CD4-positive, alpha-beta T cell treated with Interleukin-21 for 1 hour (primary cell): ENCODE measurements around the gene CROCC2.

Source experiments
- DNase-seq: peaks from one replicate; pipeline ENCODE4 v3.0.0-alpha.2; 2020

The CROCC2 gene

GRCh38 chr2:240922982-240923537 lies 16.9 kb downstream of the CROCC2 start:
- DNase-seq, result no peak

- DNase-seq, result no peak
These were observed 19.0 kb downstream of the CROCC2 start for GRCh38 chr2:240925191-240925567.

DNA sequence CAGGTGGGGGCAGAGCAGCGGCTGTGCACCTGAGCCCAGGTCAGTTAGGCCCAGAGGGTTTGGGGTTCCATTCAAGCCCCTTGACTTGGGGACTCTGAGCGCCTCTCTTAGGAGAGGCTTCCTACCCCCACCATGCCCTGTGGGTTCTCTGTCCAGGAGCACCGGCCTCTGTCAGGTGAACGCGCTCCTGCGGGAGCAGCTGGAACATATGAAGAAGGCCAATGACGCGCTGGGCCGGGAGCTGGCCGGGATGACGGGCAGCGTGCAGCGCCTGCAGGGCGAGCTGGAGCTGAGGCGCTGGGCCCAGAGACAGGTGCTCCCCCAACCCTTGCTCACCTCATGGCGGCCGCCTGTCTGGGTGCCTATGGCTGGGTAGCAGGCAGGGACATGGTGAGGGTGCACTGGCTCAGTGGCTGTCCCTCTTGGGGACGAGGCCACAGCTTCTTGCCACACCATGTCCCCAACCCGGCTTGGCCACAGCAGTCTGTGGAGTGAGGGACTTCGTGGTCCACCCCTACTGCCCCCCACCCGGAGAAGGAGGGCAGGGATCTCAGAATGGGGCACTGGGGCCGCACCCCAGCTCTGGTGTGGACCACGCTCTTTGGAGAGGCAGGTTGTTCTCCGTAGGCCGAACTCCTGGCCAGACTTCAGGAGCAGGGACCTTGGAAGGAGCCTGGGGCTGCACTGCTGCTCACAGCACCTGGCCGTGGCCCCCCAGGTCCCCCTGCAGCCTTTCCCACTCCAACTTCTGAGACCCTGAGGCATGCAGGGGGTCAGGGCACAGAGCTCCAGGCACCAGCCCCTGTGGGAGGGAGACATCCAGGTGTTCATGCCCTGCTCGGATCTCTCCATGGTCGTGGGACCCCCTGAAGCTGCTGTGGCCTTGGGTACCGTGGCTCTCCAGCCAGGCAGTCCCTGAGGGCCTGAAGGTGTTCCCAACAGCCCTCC lies 19.7 kb downstream of the CROCC2 start:
- no peak for DNase-seq

- no peak for DNase-seq
These were observed 20.6 kb downstream of the CROCC2 start for GRCh38 chr2:240926516-240927389.

GRCh38 chr2:240927390-240927781 lies 21.2 kb downstream of the CROCC2 start:
- DNase-seq, result no peak

DNA sequence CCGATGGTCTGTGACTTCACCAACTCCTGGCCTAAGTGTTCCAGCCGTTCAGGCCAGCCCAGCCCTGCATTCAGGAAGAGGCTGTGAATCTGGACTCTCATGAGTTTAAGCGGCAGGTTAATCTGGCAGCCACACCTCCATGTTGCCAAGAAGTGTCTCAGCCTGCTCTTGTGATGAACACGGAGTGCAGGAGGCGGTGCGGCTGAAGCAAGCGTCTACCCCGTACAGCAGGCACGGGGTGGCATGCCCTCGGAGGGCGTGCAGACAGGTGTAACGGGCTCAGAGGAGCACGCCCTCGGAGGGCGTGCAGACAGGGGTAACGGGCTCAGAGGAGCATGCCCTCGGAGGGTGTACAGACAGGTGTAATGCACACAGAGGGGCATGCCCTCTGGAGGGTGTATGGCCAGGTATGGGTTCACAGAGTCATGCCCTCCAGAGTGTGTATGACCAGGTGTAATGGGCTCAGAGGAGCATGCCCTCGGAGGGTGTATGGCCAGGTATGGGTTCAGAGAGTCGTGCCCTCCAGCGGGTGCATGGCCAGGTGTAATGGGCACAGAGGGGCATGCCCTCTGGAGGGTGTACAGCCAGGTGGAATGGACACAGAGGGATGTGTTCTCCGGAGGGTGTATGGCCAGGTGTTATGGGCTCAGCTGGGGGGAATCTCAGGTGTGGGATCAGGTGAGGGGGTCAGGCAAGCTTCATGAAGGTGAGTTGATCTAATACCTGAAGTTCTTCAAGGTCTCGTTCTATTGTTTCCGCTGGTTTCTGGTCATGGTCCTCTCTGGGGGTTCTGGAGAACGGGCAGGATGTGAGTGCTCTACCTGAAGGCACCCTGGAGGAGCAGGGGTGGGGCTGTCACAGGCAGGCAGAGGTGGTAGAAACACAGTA lies 22.6 kb downstream of the CROCC2 start:
- no peak for DNase-seq

GRCh38 chr2:240929364-240930095 lies 23.4 kb downstream of the CROCC2 start:
- DNase-seq, result no peak

DNA sequence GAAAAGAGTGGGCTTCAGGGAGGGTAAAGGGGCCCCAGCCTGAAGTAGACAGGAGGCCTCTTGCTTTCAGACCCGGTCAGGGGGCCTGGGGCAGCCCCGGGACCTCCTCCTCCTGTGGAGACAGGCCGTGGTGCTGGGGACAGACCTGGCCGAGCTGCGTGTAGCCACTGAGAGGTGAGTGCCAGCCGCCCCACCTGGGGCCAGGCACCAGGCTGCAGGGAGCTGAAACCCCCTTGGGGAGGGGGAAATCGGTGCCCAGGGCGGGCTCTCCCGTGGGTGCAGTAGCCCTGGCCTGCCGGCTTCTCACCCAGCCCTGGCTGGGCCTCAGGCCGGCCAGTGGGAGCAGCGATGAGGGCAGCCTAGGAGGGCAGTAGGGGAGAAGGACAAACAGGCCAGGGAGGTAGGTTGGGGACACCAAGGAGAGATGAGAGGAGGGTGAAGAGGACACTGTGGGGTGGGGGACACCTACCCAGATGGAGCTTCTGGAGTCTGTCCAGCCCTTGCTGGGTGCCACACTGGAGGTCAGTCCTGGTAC lies 24.0 kb downstream of the CROCC2 start:
- DNase-seq, result no peak

GRCh38 chr2:240930631-240931318 lies 24.6 kb downstream of the CROCC2 start:
- DNase-seq, result no peak

- no peak for DNase-seq
These were observed 25.3 kb downstream of the CROCC2 start for GRCh38 chr2:240931319-240931949.

DNA sequence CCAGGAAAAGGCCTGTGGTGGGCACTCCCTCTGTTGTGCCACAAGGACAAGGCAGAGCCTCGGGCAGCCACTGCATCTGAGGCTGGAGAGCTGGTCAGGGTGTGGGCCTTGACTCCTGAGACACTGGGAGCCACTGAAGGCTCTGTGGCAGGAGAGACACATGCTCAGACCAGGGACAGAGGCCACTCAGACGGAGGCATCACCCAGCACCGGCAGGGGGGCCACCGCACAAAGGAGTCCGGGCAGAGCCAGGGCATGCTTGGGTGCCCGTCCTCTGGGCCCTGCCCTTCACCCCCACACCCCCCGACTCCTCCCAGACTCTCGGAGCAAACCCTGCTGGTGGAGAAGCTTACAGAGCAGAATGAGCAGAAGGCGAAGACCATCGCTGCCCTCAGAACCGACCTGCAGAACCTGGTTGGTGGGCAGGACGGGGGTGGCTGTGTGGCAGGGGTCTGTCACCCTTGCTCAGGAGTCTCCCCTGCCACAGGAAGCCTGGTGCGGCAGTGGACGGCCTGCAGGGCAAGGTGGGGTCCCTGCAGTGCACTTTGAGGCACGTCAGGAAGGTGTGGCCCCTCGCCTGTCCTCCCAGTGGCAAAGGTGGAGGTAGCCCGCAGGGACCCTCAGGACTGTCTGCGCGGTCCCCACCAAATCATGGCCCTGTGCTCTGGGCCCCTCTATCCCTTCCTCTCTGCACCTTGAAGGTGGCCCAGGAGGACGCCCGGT lies 26.0 kb downstream of the CROCC2 start:
- DNase-seq, result no peak

DNA sequence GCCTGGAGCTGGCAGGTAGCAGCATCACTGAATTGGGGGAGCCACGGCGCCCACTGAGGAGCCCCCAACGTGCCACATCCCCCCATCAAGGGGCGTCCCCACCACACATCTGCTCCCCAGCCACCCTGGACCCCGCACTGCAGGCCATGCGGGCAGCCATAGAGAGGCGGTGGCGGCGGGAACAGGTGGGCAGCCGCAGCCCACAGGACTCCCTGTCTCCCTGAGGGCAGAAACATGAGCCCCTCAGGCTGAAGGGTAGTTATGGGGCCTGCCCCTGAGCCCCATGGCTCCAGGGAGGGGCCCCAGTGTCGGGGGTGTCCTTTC lies 26.6 kb downstream of the CROCC2 start:
- DNase-seq, result no peak

DNA sequence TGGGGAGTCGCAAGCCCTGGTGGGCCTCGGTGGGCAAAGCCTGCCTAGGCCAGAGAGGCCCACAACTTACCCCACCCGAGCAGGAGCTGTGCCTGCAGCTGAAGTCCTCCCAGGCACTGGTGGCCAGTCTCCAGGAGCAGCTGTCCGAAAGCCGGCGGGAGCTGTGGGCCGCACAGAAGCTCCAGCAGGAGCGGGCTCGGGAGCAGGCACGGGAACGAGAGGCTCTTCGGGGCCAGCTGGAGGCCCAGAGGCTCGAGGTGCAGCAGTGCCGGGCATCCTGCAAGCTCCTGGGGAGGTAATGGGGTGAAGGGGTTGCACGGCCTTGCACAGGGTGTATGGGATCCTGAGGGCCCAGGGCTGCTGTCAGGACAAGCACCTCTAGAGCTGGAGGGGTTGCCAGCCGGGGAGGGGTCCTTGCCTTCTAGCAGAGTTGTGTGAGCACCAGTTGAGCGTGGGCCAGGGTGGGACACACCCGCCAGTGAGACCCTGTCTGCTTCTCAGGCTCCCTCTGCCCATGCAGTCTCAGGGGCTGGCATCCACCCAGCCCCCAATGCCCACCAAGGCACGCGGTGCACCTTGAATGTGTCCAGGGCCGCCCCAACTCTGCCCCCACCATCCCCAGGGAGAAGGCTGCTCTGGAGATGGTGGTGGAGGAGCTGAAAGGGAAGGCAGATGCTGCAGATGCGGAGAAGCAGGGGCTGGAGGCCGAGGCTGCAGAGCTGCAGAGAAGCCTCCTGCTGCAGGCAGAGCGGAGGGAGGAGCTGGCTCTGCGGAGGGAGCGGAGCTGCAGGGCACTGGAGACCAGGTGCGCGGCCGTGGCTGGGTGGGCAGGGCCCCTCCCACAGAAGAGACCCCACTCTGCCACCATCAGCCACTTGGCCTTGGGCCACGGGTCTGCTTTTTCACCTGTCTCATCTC lies 27.2 kb downstream of the CROCC2 start:
- no peak for DNase-seq

DNA sequence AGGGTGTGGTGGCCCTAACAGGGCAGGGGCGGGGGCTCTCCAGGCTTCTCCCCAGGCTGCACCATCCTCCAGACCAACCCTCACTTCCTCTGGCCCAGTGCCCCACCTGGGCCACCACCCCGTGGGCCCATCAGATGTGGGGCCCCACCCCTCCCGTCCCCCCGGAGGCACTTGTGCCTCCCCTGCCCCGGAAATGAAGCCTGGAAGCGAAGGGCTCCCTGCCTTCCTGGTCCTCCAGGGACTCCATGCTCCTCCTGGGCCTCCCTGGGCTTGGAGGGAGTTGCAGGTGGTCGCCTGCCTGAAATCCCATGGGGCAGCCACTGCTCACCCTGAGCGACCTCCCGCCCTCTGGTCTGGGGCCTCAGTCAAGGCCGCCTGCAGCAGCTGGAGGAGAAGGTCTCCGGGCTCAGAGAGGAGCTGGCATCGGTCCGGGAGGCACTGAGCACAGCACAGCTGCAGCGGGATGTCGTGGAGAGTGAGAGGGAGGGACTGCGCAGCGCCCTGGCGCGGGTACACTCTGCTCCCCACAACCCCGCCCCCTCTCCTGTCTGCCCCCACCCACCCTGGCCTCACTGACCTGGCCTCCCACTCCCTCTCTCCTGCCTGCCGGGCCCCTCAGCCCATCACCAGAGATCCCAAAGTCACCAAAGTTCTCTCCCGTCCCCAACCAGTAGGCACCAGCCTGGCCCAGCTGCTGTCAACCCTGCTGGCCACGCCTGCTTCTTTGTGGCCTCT lies 28.0 kb downstream of the CROCC2 start:
- DNase-seq, result no peak

- DNase-seq, result no peak
These were observed 28.6 kb downstream of the CROCC2 start for GRCh38 chr2:240934701-240935102.

DNA sequence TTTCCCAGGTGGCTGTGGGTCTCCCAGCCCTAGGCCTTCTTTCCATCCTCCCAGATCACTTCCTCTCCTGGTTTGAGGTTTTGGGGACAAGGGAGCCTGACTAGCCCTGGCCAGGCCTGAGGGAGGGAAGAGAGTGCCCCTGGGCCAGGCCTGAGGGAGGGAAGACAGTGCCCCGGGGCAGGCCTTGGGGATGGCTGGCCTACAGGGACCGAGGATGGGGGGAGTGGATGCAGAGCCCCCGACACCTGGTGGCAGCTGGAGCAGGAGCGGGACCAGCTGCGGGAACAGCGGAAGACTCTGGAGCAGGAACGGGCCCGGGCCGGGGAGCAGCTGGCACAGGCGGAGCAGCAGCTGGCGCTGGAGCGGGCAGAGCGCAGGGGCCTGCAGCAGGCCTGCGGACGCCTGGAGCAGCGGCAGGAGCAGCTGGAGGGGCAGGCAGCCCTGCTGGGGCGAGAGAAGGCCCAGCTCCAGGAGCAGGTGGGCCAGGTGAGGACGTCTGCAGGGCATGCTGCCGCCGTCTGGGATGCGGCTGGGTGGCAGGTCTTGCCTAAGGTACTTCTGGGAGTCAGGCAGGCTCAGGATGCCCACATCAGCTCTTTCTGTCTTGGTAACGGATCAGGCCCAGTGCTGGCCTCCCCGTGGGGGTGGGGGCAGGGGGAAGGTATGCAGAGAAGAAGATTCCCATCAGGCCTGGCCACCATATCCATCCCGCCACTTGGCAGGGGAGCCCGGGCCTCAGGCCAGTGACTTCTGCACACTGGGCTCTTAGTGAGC lies 29.2 kb downstream of the CROCC2 start:
- no peak for DNase-seq

- DNase-seq, result no peak
These were observed 30.0 kb downstream of the CROCC2 start for GRCh38 chr2:240936106-240936505.
